Motor neuron (in vitro differentiated cells): ENCODE results near the gene ERICH3. TPM values are rescaled to one million over a fixed set of nuclear protein-coding genes. Genes with fewer than 3 reads are reported as not detected.

Experiments
- ATAC-seq, 8 experiments: fragments of 200-7000 bp; cut with Tn5 transposase; replicated peaks in 6 of 8; 2 replicates each; pipeline ENCODE4 v1.8.0; 2021; ENCODE audit warnings: mild to moderate bottlenecking in 8 of 8, moderate library complexity in 8 of 8
- H3K27ac ChIP-seq, 2 donors: fragments of 250-450 bp; sonication (Bioruptor Pico); 2 replicates each; pipeline ENCODE4 v1.9.0; 2021; ENCODE audit warnings: antibody characterized with exemption in 2 of 2, mild to moderate bottlenecking in 2 of 2, moderate library complexity in 1 of 2
- H3K4me1 ChIP-seq, 2 donors: fragments of 250-450 bp; sonication (Bioruptor Pico); replicated peaks in 1 of 2; 2 replicates each; pipeline ENCODE4 v1.6.1; 2021; ENCODE audit warnings: antibody characterized with exemption in 2 of 2, mild to moderate bottlenecking in 2 of 2, moderate library complexity in 1 of 2
- H3K4me3 ChIP-seq, 5 donors: fragments of 250-450 bp; sonication (Bioruptor Pico); 2 replicates each; pipeline ENCODE4 v1.9.0; 2021; ENCODE audit warnings: antibody characterized with exemption in 5 of 5, mild to moderate bottlenecking in 5 of 5, moderate library complexity in 4 of 5
- WGBS, 10 experiments: fragments of 450-650 bp; shearing (Covaris generic); methylation state at CpG; one replicate each; pipeline ENCODE4 v1.0.0; 2022; 5-methylcytosine and 5-hydroxymethylcytosine counted together
- in situ Hi-C, 9 experiments: fragments of 400-800 bp; cut with MboI; loops; one replicate each; pipeline ENCODE4 v1.15.0; 2021; ENCODE audit warnings: low sequenced_read_pairs in 9 of 9, low pct_unique_long_range_greater_than_20kb in 2 of 9; ENCODE audit not compliant: unreplicated experiment in 9 of 9
- total RNA-seq, 8 experiments: library from RNA; unstranded; fragments of 300-600 nt; gene quantifications; 2 replicates each; pipeline versions ENCODE4 v1.2.3 to v1.2.4, GENCODE V29; 2022

The ERICH3 gene
- total RNA-seq, 8 experiments from 2014 or later = 0.09 to 2.4 (median 0.33) TPM

GRCh38 chr1:74523873-74524480 lies 149.6 kb downstream of the ERICH3 start:
- ATAC-seq = no peak
- WGBS, 10 experiments = 33 to 100% (median 67%) methylated on average over 1 to 2 of the region's 2 CpGs; no CpG with 5 or more reads in 4 of the 10 experiments
- in situ Hi-C loops = loop anchor here in 2 of 9 experiments (25.0 kb wide), 1 partner anchor 163 kb away; no protein-coding TSS in a partner anchor
- H3K27ac ChIP-seq = no peak overlapping the region
- peaks cover 3 to 26% of the 10 kb centered on the region in 2 donors for H3K4me1 ChIP-seq
- H3K4me3 ChIP-seq = no peak overlapping the region

DNA sequence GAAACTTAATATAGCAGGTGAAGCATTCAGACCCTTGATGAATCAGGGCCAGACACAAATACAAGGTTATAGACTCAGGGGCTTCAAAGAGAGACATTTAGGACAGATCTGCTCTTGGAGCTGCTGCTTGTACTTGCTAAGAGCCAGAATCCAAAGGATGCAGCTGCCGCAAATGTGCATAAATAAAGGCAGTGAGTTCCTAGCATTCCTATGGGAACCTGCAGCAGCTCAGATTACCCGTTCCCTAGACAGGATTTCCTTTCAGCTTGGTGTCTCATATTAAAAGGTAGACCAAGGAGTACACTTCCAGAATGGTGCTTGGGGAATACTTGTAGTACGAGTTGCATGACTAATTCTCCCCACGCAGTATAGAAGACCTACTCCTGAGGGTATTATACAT lies 151.4 kb downstream of the ERICH3 start:
- no peak overlapping the region for H3K4me3 ChIP-seq
- peaks cover 3 to 26% of the 10 kb centered on the region in 2 donors for H3K4me1 ChIP-seq
- in situ Hi-C loops = loop anchor here in 2 of 9 experiments (25.0 kb wide), 1 partner anchor 165 kb away; no protein-coding TSS in a partner anchor
- no peak overlapping the region for H3K27ac ChIP-seq
- 32 to 59% (median 40%) methylated on average over 2 to 4 of the region's 4 CpGs; no CpG with 5 or more reads in 1 of the 10 experiments for WGBS, 10 experiments
- peak in 5 of 8 experiments; percentile 31 to 70 (median 38) for ATAC-seq

Other genes with a start within 250 kb of the ERICH3 start
- under 1 TPM in 5 of 8 experiments, not detected in 3; 0.11 to 0.29 (median 0.18) TPM for gene LRRC53, start 161.2 kb downstream of the ERICH3 start, total RNA-seq
- 10 to 100 TPM; 14.7 to 31.2 (median 20.5) TPM for gene CRYZ, start 59.3 kb upstream of the ERICH3 start, total RNA-seq
- 10 to 100 TPM in 7 of 8 experiments, 1 to 10 TPM in 1; 9.9 to 27.2 (median 17.2) TPM for gene TYW3, start 59.4 kb upstream of the ERICH3 start, total RNA-seq